HG03378 (cell line): Measurements from ENCODE around the gene IL7R.

Experiments used
- ATAC-seq: cut with Tn5 transposase; IDR thresholded peaks from one replicate; pipeline ENCODE4 v1.9.1; 2021; ENCODE audit warnings: mild to moderate bottlenecking, moderate library complexity; ENCODE audit not compliant: unreplicated experiment

Gene IL7R

GRCh38 chr5:35903631-35904203 lies 47.0 kb downstream of the IL7R start:
- ATAC-seq = no peak

- ATAC-seq = peak; percentile 54
These were observed 47.9 kb downstream of the IL7R start for GRCh38 chr5:35904443-35905132.

- ATAC-seq = no peak
These were observed 51.5 kb downstream of the IL7R start for GRCh38 chr5:35908228-35908627.

GRCh38 chr5:35908814-35909213 lies 52.1 kb downstream of the IL7R start:
- ATAC-seq = no peak

- no peak for ATAC-seq
These were observed 62.5 kb downstream of the IL7R start for GRCh38 chr5:35919191-35919590.

GRCh38 chr5:35920890-35921289 lies 64.2 kb downstream of the IL7R start:
- ATAC-seq = no peak

- no peak for ATAC-seq
These were observed 65.2 kb downstream of the IL7R start for GRCh38 chr5:35921930-35922329.

- no peak for ATAC-seq
These were observed 65.8 kb downstream of the IL7R start for GRCh38 chr5:35922468-35922867.

GRCh38 chr5:35924122-35924949 lies 67.6 kb downstream of the IL7R start:
- peak; percentile 5 for ATAC-seq

- peak; percentile 55 for ATAC-seq
These were observed 68.4 kb downstream of the IL7R start for GRCh38 chr5:35924950-35925722.

- ATAC-seq = peak; percentile 75
These were observed 69.8 kb downstream of the IL7R start for GRCh38 chr5:35926389-35927051.
